Heart left ventricle (tissue), 16 donors: Measurements from ENCODE around the gene FREM1. TPM values are rescaled to one million over a fixed set of nuclear protein-coding genes. Genes with fewer than 3 reads are reported as not detected.

ENCODE experiments used
- ATAC-seq, 4 donors: fragments of 200-7000 bp; cut with Tn5 transposase; one replicate each; pipeline ENCODE4 v1.9.1; 2020 to 2022; ENCODE audit warnings: moderate library complexity in 4 of 4, mild to moderate bottlenecking in 3 of 4, moderate number of reproducible peaks in 1 of 4
- DNase-seq, 5 donors: peaks; one replicate each; pipeline ENCODE4 v3.0.0-alpha.2; 2020
- H3K27ac ChIP-seq, 12 donors: fragments of 200-600 bp; sonication (generic) in 4 of 12; one replicate each; pipeline versions ENCODE4 v1.5.0 to v1.8.0; 2016 to 2022; ENCODE audit warnings: mild to moderate bottlenecking in 2 of 12
- H3K27me3 ChIP-seq, 9 donors: fragments of 200-600 bp; sonication (generic) in 2 of 9; one replicate each; pipeline versions ENCODE4 v1.5.1 to v1.8.0; 2016 to 2022; ENCODE audit warnings: mild to moderate bottlenecking in 3 of 9
- H3K36me3 ChIP-seq, 9 donors: fragments of 200-600 bp; sonication (generic) in 2 of 9; one replicate each; pipeline versions ENCODE4 v1.5.0 to v1.8.0; 2018 to 2022; ENCODE audit warnings: mild to moderate bottlenecking in 2 of 9
- H3K4me1 ChIP-seq, 12 donors: fragments of 200-600 bp; sonication (generic) in 4 of 12; one replicate each; pipeline versions ENCODE4 v1.5.0 to v1.8.0; 2016 to 2022; ENCODE audit warnings: mild to moderate bottlenecking in 3 of 12
- H3K4me3 ChIP-seq, 12 donors: fragments of 200-600 bp; sonication (generic) in 4 of 12; one replicate each; pipeline versions ENCODE4 v1.5.0 to v1.8.0; 2017 to 2022; ENCODE audit warnings: mild to moderate bottlenecking in 9 of 12, moderate library complexity in 4 of 12
- H3K9me3 ChIP-seq, 12 donors: fragments of 200-600 bp; sonication (generic) in 4 of 12; one replicate each; pipeline versions ENCODE4 v1.5.0 to v1.8.0; 2016 to 2022; ENCODE audit warnings: mild to moderate bottlenecking in 1 of 12
- CTCF ChIP-seq, 12 donors: fragments of 200-600 bp; sonication (generic) in 4 of 12; IDR thresholded peaks; one replicate each; pipeline versions ENCODE4 v1.5.0 to v1.8.0; 2018 to 2022; ENCODE audit warnings: antibody characterized with exemption in 12 of 12, mild to moderate bottlenecking in 5 of 12
- POLR2A ChIP-seq, 2 donors: fragments of 450-650 bp; IDR thresholded peaks; one replicate each; pipeline ENCODE4 v1.6.1; 2017; ENCODE audit warnings: antibody characterized with exemption in 2 of 2, mild to moderate bottlenecking in 2 of 2, moderate library complexity in 2 of 2
- WGBS, 4 donors: extraction: QIAGEN DNeasy Blood & Tissue Kit in 2 of 4; methylation state at CpG; one replicate each; pipeline versions ENCODE4 v1.1.5 to v1.1.7; 2013 to 2018; 5-methylcytosine and 5-hydroxymethylcytosine counted together
- intact Hi-C, 10 donors: fragments of 100-400 bp; cut with DNase I; formaldehyde crosslinking; loops; one replicate each; pipeline versions ENCODE4 v1.11.1 to v1.14.2; 2022
- long read RNA-seq, 3 donors: library from polyadenylated mRNA; unstranded; transcript quantifications; one replicate each; pipeline ENCODE4 v2.0.0, GENCODE V29; 2020 to 2021
- polyA plus RNA-seq, 2 donors: library from polyadenylated mRNA; stranded (reverse); fragments of 200-250 nt; gene quantifications; one replicate each; pipeline ENCODE4 v1.2.3, GENCODE V29; 2013
- total RNA-seq, 9 donors: library from RNA; depleted of rRNA in 2 of 9; stranded (reverse); fragments of >200 nt in 2 of 9; fragmentation: NEBNext Ultra II Directional in 3 of 9; extraction: Animal tissue kit (Norgen Biotek cat#: 25700) in 3 of 9; gene quantifications; one replicate each; pipeline versions ENCODE4 v1.1.0 to v1.2.4, GENCODE V29; 2016 to 2023
- donor health status: ischemic (EF 13 %, LVEDD 7.1; RV severe dilation, severe dysfunction).
- donor health status: healthy with polysubstance abuse.
- donor health status: DM: no; HTN: yes; CAD: no.
- donor health status: DM: no; HTN: no; CAD: no.
- donor health status: ischemic (EF 25% LVEDD 6.9; RV normal size, moderate dysfunction).
- donor health status: ischemic (EF 25% LVEDD 5.7; RV mildly dilated, moderate dysfunction).
- donor health status: healthy.
- donor health status: DM: yes; HTN: yes; CAD: no.
- donor health status: ischemic (EF 35%, LVEDD 5.7; RV mildly dilated, moderate dysfunction).
- donor health status: nonischemic (EF 11% LVEDD 7.7; RV severe dilation, severe dysfunction).
- donor health status: DM: yes; HTN: yes; CAD: no.
- donor health status: PGD.
- donor health status: ischemic (EF 29% LVEDD 5.4; RV normal size, mild dysfunction).
- donor health status: nonischemic (EF 23%, LVEDD 6.1; RV moderate dilation, normal function).

The FREM1 gene
- total RNA-seq (1 to 10 TPM in 8 of 9 donors, under 1 TPM in 1; 0.62 to 6.5 (median 2.5) TPM), polyA plus RNA-seq (1 to 10 TPM in 1 of 2 donors, under 1 TPM in 1; 0.29 to 1.1 TPM)
- long read RNA-seq, donor 1, partial matches to known transcripts = 1 of 1 reads
- long read RNA-seq, donor 1, other reads (novel, unspliced or antisense) = 0 of 1 reads
- long read RNA-seq, donor 2 = 0 reads
- long read RNA-seq, donor 3 = 0 reads

- DNase-seq = peak in 4 of 5 donors; percentile 12 to 62 (median 41)
- intact Hi-C loops = loop anchor here in 1 of 10 donors (5.0 kb wide), 1 partner anchor 32 kb away; no protein-coding TSS in a partner anchor
Measured at GRCh38 chr9:14909961-14910805, at the start of gene FREM1. TSS of gene FREM1 (minus strand) at chr9:14910428. CDS start at chr9:14868977, 41,451 bp downstream.

GRCh38 chr9:14958989-14959388 is 48.8 kb upstream of the FREM1 start:
- H3K9me3 ChIP-seq = peaks cover 0 to 2% (median 0%) of the 10 kb centered on the region in 12 donors
- intact Hi-C loops = no loop called here
- TF ChIP-seq POLR2A (IDR thresholded peaks at IDR 0.05) (no peak), CTCF (IDR thresholded peaks at IDR 0.05) (no peak)
- H3K27ac ChIP-seq = no peak overlapping the region
- H3K4me3 ChIP-seq = no peak overlapping the region
- no peaks in the 10 kb centered on the region for H3K36me3 ChIP-seq
- peaks cover 0 to 23% (median 2%) of the 10 kb centered on the region in 12 donors for H3K4me1 ChIP-seq
- H3K27me3 ChIP-seq = no peaks in the 10 kb centered on the region
- DNase-seq = no peak
- no peak for ATAC-seq

More at GRCh38 chr9:14909961-14910805, at the start of gene FREM1:
- H3K27me3 ChIP-seq = no peaks in the 10 kb centered on the region
- ATAC-seq = peak; percentile 45 to 70 (median 54)
- H3K27ac ChIP-seq = peak within 1 kb of the TSS in 9 of 12 donors; percentile 10 to 76 (median 55)
- peak within 1 kb of the TSS in 10 of 12 donors; percentile 21 to 56 (median 44) for H3K4me3 ChIP-seq
- TF ChIP-seq CTCF (IDR thresholded peaks at IDR 0.05) (no peak), POLR2A (IDR thresholded peaks at IDR 0.05) (no peak)
- H3K4me1 ChIP-seq = peaks cover 0 to 24% (median 2%) of the 10 kb centered on the region in 12 donors
- WGBS, 4 donors = 23 to 33% (median 29%) methylated on average over 18 of the region's 18 CpGs
- no peaks in the 10 kb centered on the region for H3K9me3 ChIP-seq
- no peaks in the 10 kb centered on the region for H3K36me3 ChIP-seq

DNA sequence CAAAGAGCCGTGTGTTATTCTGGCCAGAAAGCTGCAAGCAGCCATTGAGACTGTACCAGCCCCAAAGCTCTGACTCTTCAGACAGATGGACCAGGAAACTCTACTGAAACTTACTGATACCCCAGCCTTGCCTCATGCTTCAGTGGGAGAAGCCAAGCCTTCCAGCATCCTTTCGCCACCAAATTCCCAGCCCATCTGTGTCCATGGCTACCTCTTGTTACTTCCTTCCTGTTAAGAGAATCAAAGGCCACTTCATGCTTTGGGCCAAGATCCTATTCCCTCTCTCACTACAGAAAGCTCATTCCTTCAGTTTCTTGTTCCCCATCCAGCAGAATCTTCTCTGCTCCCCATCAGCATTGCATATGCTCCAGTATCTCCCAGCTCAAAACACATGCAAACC is 46.9 kb upstream of the FREM1 start:
- Histone ChIP-seq H3K36me3 (no peaks in the 10 kb centered on the region), H3K4me3 (no peak overlapping the region), H3K27ac (peak overlapping the region in 5 of 12 donors; percentile 10 to 57 (median 52)), H3K9me3 (peaks cover 0 to 5% (median 0%) of the 10 kb centered on the region in 12 donors), H3K27me3 (no peaks in the 10 kb centered on the region), H3K4me1 (peaks cover 0 to 20% (median 2%) of the 10 kb centered on the region in 12 donors)
- TF ChIP-seq CTCF (IDR thresholded peaks at IDR 0.05) (no peak), POLR2A (IDR thresholded peaks at IDR 0.05) (no peak)
- ATAC-seq = peak; percentile 49 to 93 (median 72)
- 42 to 78% (median 54%) methylated on average over 2 of the region's 2 CpGs for WGBS, 4 donors
- intact Hi-C loops = no loop called here
- peak in 3 of 5 donors; percentile 42 to 57 (median 42) for DNase-seq

- Histone ChIP-seq H3K4me1 (peaks cover 0 to 14% (median 0%) of the 10 kb centered on the region in 12 donors), H3K9me3 (peaks cover 0 to 5% (median 0%) of the 10 kb centered on the region in 12 donors), H3K36me3 (no peaks in the 10 kb centered on the region), H3K27me3 (no peaks in the 10 kb centered on the region), H3K27ac (peak overlapping the region in 5 of 12 donors; percentile 10 to 57 (median 52)), H3K4me3 (peak overlapping the region in 3 of 12 donors; percentile 9 to 30 (median 21))
- TF ChIP-seq CTCF (IDR thresholded peaks at IDR 0.05) (no peak), POLR2A (IDR thresholded peaks at IDR 0.05) (no peak)
- no peak for DNase-seq
- intact Hi-C loops = no loop called here
- peak; percentile 34 to 78 (median 48) for ATAC-seq
- 33 to 47% (median 41%) methylated on average over 2 of the region's 2 CpGs for WGBS, 4 donors
Measured at GRCh38 chr9:14956208-14956607, 46.0 kb upstream of the FREM1 start.
